HuH-7.5 (cell line): ENCODE results near the gene PDK1.
"Not testable (repeated sequence)": the region's sequence is repeated elsewhere in the genome, so short reads cannot be mapped to it uniquely, and the experiment has no call there.

ENCODE experiments used
- DNase-seq: peaks from one replicate; pipeline ENCODE4 v3.0.0; 2011; ENCODE audit warnings: low spot score

PDK1 gene

GRCh38 chr2:172555522-172556283 is at the start of gene PDK1:
TSS of gene PDK1 (plus strand) at chr2:172556090. CDS start at chr2:172556151, 61 bp downstream.
- peak; percentile 76 for DNase-seq

GRCh38 chr2:172507199-172507598 is 48.7 kb upstream of the PDK1 start:
- DNase-seq, result no peak

- no peak for DNase-seq
These were observed 45.8 kb upstream of the PDK1 start for GRCh38 chr2:172510088-172510487.

DNA sequence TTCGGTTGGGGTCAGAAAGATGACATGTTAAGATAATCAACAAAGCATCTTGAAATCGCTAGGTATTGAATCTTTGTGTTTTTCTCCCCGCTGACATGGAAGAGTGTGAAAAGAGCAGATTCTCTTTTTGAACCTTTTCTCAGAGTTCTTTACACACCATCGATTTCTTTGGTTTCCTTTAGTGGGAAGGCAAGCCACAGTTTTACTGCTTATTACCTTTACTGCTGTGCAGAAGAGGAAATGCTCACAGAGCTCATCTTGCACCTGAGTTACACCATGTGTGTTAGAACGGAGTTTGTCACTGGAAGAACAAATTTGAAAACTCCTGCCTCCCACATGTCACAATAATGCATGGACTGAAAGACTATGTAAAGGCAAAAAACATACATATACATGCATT is 45.3 kb upstream of the PDK1 start:
- no peak for DNase-seq

- no peak for DNase-seq
These were observed 42.9 kb upstream of the PDK1 start for GRCh38 chr2:172512810-172513523.

GRCh38 chr2:172513524-172513900 is 42.4 kb upstream of the PDK1 start:
- no peak for DNase-seq

DNA sequence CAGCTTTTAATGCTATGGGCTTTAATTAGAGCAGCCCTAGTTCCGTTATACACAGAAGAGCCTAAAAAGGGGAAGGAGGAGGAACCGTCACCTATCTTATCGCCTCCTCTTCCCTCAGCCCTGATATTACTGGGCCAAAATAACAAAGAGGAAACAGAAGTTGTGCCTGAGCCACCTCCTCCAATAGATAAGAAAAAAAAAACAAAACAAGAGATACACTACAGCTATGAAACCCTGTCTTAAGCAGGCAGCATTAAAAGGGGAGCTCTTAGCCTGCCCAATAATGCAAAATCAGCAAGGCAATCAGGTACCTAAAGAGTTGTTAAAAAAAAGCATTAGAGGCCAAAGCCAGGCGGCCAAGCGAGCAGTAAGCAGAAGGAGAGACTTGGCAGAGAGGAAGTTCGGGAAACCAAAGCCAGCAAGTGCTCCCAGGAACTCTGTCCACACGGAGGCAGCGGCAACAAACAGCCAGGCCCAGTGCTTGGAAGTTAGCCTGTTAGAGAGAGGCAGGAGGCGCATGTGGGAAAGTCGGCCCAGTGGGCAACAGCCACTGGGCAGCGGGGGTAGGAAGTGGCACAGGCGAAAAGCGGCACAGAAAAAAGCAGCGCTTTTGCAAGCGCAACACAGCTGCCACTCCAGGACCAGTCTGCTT is 41.8 kb upstream of the PDK1 start:
- no peak for DNase-seq

GRCh38 chr2:172516299-172516698 is 39.6 kb upstream of the PDK1 start:
- DNase-seq, result no peak

DNA sequence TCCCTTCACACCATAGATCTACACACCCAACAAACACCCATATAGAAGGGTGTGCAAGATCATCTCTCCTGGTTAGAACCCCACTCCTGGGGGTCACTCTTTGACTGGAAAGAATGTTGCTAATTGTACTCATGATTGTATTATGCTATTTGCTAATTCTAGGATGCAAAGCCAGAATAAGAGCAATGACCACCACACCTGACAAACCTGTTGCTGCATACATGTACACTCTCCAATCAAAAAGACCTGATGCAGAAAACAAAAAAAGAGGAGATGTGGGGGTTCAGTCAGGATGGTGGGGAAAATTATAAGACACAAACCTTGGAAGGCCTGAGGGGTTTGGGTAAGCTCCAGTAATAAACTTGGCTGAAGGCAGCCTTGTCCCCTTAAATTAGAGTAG is 36.9 kb upstream of the PDK1 start:
- DNase-seq, result no peak

DNA sequence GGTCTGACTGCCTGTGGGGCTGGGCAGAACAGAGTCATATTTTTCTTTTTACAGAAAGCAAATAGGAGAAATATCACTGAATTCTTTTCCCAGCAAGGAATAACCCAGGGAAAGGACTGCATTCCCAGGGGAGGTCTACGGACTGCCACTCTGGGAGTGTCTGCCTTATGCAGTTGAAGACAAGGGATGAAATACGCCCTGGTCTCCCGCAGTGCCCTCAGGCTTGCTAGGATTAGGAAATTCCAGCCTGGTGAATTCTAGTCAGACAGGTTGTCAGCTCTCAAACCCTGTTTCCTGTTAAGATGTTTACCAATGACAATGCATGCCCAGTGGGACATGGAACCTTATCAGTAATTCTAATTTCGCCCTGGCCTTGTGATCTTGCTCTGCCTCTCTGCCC is 30.3 kb upstream of the PDK1 start:
- DNase-seq, result no peak

DNA sequence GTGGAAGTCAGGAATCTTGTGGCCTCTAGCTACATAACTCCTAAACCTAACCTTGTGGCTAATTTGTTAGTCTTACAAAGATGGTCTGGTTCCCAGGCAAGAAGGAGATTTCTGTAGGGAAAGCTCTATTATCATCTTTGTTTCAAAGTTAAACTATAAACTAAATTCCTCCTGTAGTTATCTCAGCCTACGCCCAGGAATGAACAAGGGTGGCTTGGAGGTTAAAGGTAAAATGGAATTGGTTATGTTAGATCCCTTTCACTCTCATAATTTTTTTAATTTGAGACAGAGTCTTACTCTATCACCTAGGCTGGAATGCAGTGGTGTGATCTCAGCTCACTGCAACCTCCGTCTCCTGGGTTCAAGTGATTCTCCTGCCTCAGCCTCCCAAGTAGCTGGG is 24.6 kb upstream of the PDK1 start:
- DNase-seq, result no peak

GRCh38 chr2:172532461-172532860 is 23.4 kb upstream of the PDK1 start:
- not testable (repeated sequence) for DNase-seq

DNA sequence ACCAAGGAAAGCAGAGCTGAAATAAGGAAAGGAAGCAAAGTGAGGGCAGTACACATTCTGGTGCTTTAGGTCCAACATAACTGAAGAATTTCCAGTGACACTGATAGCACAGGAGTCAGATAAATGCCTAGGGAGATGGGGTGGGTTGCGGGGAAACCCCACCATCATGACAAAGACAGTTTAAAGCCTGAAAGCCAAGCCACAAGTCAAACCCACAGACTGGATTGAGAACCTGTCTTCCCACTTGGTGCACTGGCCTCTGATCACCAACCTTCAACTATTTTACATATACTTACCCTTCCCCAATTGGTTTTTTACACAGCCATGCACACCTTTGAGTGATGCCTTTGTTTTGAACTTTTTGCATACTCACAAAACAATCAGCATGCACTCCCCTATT is 22.2 kb upstream of the PDK1 start:
- DNase-seq, result no peak

- DNase-seq, result no peak
These were observed 20.8 kb upstream of the PDK1 start for GRCh38 chr2:172535119-172535518.

- not testable (repeated sequence) for DNase-seq
These were observed 18.0 kb upstream of the PDK1 start for GRCh38 chr2:172537851-172538250.

DNA sequence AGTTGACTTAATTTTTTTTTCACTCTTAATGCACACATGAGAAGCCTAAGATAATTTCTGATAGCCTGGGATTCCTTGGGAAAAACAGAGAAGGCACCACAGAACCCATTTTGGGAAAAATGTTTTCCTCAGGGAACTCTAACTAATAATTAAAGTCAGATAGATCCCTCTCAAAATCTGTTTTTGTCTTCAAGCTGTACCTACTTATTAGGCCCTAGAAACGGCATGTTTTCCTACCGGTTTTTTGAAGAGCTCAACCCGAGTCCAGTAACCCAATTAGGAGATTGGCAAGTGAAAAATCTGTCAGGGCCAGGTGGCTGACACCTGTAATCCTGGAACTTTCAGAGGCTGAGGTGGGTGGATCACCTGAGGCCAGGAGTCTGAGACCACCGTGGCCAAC is 16.1 kb upstream of the PDK1 start:
- DNase-seq, result no peak

GRCh38 chr2:172540421-172540820 is 15.5 kb upstream of the PDK1 start:
- no peak for DNase-seq

GRCh38 chr2:172545408-172546075 is 10.3 kb upstream of the PDK1 start:
- DNase-seq, result no peak

- no peak for DNase-seq
These were observed 6.8 kb upstream of the PDK1 start for GRCh38 chr2:172549131-172549530.

DNA sequence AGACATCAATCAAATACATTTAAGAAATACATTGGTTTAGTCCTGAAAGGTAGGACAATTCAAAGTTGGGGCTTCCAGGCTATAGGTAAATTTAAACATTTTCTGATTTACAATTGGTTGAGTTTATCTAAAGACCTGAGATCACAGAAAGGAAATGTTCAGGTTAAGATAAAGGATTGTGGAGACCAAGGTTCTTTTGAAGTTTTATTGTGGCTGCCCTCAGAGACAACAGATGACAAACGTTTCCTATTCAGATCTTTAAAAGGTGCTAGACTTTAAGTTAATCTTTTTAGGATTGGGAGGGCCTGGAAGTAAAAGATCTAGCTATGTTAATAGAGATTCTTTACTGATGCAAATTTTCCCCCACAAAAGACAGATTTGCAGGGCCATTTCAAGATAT is 6.1 kb upstream of the PDK1 start:
- DNase-seq, result not testable (repeated sequence)

- DNase-seq, result no peak
These were observed 5.5 kb upstream of the PDK1 start for GRCh38 chr2:172550419-172550818.

DNA sequence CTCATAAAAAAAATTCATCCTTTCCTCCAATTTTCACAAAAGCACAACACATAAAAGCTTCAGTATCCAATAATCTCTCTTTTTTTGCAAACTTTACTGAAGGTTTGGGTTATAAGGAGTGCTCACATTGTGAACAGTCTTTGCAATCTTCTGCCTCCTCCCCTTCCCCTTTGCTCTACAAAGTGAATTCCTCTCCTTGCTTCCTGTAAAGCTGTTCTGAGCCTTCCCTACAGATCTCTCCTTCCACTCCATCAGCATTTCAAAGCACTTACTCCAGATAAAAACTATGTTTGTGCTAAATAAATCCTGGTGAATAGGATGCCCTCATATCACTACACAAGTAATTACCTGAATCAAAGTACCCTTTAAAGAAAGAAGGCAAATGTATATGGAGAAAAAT is 4.6 kb upstream of the PDK1 start:
- no peak for DNase-seq
